Epidermal melanocyte (primary cell): Measurements from ENCODE around the gene TGFBI.

Source experiments
- DNase-seq: peaks from one replicate; pipeline ENCODE4 v3.0.0; 2011; ENCODE audit warnings: low spot score; ENCODE audit not compliant: insufficient read length

TGFBI gene

GRCh38 chr5:136025900-136026299, 2.9 kb upstream of the TGFBI start:
- no peak for DNase-seq

GRCh38 chr5:136026636-136027035, 2.2 kb upstream of the TGFBI start:
- no peak for DNase-seq

- no peak for DNase-seq
Observed at GRCh38 chr5:136027311-136027710, 1.5 kb upstream of the TGFBI start.

GRCh38 chr5:136028090-136028489, 698 bp upstream of the TGFBI start:
- no peak for DNase-seq

GRCh38 chr5:136030252-136030651, 1.5 kb downstream of the TGFBI start:
- DNase-seq: no peak

- DNase-seq: no peak
Observed at GRCh38 chr5:136030956-136031611, 2.3 kb downstream of the TGFBI start.

GRCh38 chr5:136031711-136032110, 2.9 kb downstream of the TGFBI start:
- no peak for DNase-seq

GRCh38 chr5:136032564-136032963, 3.8 kb downstream of the TGFBI start:
- no peak for DNase-seq

GRCh38 chr5:136033234-136033633, 4.4 kb downstream of the TGFBI start:
- no peak for DNase-seq

- no peak for DNase-seq
Observed at GRCh38 chr5:136033848-136034247, 5.1 kb downstream of the TGFBI start.

GRCh38 chr5:136034492-136034891, 5.7 kb downstream of the TGFBI start:
- DNase-seq: no peak

- DNase-seq: no peak
Observed at GRCh38 chr5:136034984-136035383, 6.2 kb downstream of the TGFBI start.

- no peak for DNase-seq
Observed at GRCh38 chr5:136035837-136036236, 7.0 kb downstream of the TGFBI start.

- no peak for DNase-seq
Observed at GRCh38 chr5:136036293-136036911, 7.6 kb downstream of the TGFBI start.

- no peak for DNase-seq
Observed at GRCh38 chr5:136037001-136037705, 8.4 kb downstream of the TGFBI start.

- no peak for DNase-seq
Observed at GRCh38 chr5:136038635-136039034, 9.8 kb downstream of the TGFBI start.

- no peak for DNase-seq
Observed at GRCh38 chr5:136039202-136039601, 10.4 kb downstream of the TGFBI start.

- DNase-seq: no peak
Observed at GRCh38 chr5:136040746-136041415, 12.1 kb downstream of the TGFBI start.

GRCh38 chr5:136042156-136042555, 13.4 kb downstream of the TGFBI start:
- DNase-seq: no peak

- DNase-seq: no peak
Observed at GRCh38 chr5:136042665-136043121, 13.9 kb downstream of the TGFBI start.

- DNase-seq: no peak
Observed at GRCh38 chr5:136043551-136043950, 14.8 kb downstream of the TGFBI start.

GRCh38 chr5:136043968-136044610, 15.3 kb downstream of the TGFBI start:
- no peak for DNase-seq
